Stimulated activated CD4-positive, alpha-beta T cell treated with anti-CD3 and anti-CD28 coated beads, TNF-alpha, amount 100 ng/mL, for 4 hours (primary cell): ENCODE measurements around the gene RRP15.

ENCODE experiments used
- DNase-seq, 3 experiments: peaks; one replicate each; pipeline ENCODE4 v3.0.0-alpha.2; 2020; ENCODE audit warnings: low read depth in 3 of 3

Gene RRP15

DNA sequence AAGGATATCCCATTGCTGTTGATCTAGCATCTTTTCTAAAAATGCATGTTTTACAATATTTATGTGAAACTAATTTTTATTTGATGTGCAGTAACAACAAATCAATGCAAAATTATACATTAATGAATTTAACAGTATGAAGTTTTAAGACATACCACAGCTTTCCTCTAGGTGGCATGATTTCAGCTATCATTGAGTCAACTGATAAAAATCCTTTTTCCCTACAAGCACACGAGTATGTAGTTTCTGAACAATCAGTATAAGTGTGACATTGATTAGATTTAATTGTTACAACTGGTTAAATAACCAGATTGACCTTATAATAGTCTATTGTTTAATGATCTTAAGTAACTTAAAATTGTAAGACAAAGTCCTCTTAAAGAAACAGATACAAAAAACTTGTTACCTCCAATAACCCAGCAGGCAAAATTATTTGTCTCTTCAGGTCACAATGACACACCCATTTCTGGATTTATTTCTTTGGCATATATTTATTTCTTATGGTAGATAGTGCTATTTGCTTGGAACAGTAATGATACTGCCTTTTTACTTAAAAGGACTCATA lies 54.3 kb downstream of the RRP15 start:
- no peak for DNase-seq

DNA sequence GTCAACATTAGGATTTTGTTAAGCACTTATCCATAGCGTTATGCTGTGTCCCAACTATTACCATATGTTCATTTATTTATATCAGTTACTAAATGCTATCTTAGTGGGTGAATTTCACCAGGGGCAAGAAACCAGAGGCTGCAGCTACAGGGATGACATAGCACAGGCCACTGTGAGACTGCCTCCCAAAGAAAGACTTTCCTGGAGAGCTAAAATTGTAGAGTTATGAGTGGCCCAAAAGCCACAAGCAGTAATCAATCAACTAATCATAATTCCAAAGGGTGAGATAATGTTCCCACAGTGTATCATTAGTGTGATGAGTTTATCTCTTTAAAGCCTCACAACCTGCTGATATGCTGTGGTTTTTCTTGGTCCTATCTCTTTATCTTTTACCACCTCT lies 56.2 kb downstream of the RRP15 start:
- no peak for DNase-seq

DNA sequence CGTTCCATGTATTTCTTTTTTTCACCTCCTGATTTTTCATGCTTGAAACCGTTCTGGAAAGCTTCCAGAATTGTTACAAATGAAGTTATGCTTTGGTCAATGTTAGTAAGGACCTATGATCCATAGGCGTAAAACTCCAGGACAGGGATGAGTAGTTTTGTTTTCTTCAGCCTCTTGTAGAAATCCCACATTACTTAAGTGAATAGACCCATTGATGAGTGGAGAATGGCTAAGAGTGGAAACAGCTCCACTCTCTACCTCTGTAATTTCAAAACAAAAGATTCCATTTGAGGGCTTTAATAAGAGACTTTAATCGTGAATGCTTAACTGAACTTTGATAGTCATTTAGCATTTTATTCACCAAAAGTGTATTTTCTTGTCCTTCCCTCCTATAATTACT lies 57.0 kb downstream of the RRP15 start:
- no peak for DNase-seq

DNA sequence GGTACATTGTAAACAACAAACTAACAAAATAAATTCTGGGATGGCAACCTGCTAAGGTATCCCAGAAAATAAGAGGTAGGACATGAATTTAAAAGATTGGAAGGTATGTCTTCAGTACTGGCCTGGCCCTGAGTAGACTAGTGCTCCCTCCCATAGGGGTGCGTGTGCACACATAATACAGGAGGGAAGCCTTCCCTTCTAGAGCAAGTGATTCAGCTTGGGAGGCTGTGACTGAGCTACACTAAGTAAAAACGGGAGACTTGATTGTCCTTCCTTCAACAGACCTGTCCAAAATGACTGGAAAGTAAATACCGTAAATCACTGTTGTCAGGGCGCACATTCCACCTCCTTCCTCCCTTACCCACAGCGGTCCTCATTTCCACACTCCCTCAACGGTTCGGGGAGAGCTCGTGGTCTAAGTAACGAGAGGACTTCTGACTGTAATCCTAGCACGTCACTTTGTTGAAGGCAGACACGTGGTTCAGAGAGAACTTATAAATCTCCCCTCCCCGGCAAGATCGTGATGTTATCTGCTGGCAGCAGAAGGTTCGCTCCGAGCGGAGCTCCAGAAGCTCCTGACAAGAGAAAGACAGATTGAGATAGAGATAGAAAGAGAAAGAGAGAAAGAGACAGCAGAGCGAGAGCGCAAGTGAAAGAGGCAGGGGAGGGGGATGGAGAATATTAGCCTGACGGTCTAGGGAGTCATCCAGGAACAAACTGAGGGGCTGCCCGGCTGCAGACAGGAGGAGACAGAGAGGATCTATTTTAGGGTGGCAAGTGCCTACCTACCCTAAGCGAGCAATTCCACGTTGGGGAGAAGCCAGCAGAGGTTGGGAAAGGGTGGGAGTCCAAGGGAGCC lies 60.0 kb downstream of the RRP15 start, which contains the start of gene TGFB2:
TGFB2 (plus strand) TSS at position 523 of the 859 bp plus-strand sequence. CDS start 1,366 bp downstream, outside the sequence.
- DNase-seq: no peak

GRCh38 chr1:218345673-218346390 lies 60.7 kb downstream of the RRP15 start:
- no peak for DNase-seq

DNA sequence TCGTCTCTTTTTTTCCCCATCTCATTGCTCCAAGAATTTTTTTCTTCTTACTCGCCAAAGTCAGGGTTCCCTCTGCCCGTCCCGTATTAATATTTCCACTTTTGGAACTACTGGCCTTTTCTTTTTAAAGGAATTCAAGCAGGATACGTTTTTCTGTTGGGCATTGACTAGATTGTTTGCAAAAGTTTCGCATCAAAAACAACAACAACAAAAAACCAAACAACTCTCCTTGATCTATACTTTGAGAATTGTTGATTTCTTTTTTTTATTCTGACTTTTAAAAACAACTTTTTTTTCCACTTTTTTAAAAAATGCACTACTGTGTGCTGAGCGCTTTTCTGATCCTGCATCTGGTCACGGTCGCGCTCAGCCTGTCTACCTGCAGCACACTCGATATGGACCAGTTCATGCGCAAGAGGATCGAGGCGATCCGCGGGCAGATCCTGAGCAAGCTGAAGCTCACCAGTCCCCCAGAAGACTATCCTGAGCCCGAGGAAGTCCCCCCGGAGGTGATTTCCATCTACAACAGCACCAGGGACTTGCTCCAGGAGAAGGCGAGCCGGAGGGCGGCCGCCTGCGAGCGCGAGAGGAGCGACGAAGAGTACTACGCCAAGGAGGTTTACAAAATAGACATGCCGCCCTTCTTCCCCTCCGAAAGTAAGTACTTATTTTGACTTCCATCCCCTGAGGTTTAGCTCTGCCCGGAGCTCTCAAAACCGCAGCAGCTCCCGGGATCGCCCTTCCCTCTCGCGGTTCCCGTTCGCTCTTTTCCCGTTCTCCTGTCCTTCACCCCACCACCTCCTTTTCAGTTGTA lies 61.5 kb downstream of the RRP15 start:
- DNase-seq: no peak

DNA sequence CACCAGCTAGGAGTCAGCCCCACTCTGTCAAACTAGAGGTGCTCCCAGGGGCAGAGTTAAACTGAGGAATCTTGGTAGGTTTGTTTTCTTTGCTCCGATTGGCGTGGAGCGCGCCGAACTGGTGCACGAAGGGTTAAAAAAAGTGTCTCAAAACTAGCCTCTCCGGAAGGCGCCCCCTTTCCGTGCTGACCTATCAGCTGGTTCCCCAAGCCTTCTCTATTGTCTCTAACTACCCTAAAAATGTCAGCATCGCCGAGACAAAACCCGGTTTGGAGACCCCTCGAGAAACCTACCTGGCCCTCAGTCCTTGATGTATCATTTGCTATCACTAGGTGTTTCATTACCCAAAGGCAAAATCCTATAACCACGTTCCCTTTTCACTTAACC lies 62.2 kb downstream of the RRP15 start:
- DNase-seq: no peak

- DNase-seq: no peak
Measured at GRCh38 chr1:218347723-218348627, 62.9 kb downstream of the RRP15 start.

- no peak for DNase-seq
Measured at GRCh38 chr1:218348628-218349071, 63.6 kb downstream of the RRP15 start.

DNA sequence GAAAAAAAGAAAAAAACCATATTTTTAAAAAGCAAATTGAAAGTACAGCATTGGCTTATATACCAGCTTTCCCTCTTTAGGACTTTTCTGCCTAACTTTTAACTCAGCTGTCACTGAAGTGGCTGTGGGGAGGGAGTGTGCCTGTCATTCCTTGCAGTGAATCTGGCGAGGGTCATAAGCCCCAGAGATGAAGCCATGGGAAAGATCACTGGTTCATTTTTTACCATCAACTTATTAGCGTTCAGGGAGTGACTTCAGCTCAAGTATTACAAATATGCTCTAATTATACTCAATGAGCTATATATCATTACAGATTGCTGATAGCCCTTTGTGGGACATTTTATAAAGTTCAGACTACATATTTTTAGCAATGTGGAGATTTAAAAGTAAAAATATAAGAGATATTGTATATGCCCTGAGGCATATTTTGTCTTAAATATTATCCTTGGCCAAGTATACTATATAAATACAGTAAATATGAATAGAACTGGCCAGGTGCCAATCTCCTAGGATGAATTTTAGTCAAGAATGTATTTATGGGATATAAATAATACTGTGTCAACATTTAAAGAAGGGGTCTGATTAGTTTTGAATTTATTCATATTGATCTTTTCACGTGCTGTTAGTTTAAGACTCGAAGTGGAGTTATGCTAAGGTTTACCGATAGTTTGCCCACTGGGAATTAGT lies 64.4 kb downstream of the RRP15 start:
- DNase-seq: no peak

DNA sequence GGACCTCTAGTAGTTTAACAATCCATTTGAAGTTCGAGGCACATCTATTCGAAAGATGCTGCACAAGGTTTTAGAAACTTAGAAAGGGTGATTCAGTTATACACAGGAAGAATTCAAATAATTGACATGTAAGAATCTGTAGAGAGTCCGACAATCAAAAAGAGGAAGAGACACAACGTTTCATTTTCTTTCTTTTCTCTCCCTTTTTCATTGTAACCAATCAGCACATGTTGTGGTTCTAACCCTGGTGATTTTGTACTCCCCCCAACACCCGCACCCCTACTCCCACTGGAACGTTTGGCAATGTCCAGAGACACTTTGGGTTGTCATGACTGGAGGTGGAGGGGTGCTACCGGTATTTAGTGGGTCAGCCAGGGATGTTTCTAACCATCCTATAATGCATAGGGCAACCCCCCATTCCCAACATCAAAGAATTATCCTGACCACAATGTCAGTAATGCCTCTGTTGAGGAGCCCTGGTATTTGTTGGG lies 65.0 kb downstream of the RRP15 start:
- no peak for DNase-seq

DNA sequence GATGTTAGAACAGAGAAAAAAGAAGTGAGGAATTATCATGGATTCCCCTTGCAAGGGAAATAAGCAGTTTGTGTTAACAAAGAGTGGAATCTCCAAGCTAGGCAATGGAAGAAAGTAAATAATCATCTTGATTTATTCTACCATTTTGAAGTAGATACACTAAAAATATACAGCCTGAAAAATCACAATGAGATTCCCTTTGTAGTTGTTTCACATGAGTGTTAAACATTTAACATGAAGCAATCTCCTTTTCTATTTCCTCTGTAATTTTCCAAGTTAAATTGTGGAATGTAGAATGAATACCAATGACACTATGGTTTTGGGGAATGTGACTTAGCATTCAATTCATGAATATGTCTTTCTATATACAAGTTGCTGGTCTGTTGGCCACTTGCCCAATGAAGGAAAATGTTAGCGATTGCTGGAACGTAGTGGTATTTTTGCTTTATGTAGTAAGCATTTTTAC lies 65.7 kb downstream of the RRP15 start:
- no peak for DNase-seq

- DNase-seq: no peak
Measured at GRCh38 chr1:218351391-218352074, 66.4 kb downstream of the RRP15 start.

- DNase-seq: no peak
Measured at GRCh38 chr1:218352075-218352438, 67.0 kb downstream of the RRP15 start.

DNA sequence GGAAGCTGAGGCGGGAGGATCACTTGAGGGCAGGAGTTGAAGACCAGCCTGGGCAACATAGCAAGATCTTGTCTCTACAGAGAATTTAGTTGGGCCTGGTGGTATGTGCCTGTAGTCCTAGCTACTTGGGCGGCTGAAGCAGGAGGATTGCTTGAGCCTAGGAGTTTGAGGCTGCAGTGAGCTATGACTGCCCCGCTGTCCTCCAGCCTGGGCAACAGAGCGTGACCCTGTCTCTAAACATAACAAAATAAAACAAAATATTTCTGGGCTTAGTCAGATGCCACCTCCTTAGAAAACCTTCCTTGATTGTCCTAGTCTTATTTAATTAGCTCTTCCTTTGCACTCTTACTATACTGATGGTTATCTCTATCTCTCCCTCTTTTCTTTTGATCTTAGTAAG lies 68.6 kb downstream of the RRP15 start:
- DNase-seq: no peak

DNA sequence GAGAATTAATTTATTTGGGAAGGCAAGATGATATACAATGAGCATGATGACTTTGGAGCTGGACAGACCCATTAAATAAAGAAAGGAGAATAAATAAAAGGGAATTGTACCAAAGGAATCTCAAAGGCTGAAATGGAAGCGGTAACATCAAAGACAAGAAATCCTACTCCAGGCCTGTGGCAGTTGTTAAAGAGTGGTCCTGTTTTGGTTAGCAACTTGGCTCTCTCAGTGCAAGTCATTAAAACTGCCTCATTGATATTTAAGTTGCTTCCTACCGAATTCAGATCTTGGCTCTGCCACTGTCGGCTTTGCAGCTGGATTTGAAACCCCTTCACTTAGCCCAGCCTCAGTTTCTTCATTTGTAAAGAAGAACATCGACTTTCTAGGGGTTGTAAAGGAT lies 70.2 kb downstream of the RRP15 start:
- DNase-seq: no peak

DNA sequence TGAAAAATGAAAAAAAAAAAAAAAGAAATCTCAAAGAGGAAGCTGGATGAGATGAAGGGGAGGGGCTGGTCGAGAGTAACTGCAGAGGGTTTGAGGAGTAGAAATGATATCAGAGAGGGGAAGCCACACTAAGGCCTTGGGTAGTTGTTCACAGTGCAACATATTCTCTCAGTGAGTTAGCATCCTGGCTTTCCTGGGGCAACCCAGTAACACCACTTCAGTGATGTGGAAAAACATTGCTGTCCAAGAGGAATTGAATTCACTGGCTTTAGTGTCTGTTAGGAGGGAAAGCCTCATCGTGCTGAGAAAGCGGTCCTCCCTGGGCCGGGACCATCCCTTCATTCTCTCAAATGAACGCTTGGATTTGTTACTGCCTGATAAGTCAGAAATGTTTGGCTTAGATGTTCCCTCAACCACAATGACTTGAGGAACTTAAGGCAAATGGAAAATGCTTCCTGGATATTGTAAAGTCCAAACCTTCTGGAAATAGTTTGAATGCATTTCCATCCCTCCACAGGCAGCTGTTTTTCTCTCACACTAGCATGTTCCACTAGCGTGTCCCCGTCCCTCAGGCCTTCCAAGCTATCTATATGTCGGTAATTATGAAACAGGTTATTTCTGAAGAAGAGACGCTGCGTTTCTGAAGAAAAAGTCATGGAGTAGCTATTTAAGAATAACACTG lies 72.3 kb downstream of the RRP15 start:
- no peak for DNase-seq

DNA sequence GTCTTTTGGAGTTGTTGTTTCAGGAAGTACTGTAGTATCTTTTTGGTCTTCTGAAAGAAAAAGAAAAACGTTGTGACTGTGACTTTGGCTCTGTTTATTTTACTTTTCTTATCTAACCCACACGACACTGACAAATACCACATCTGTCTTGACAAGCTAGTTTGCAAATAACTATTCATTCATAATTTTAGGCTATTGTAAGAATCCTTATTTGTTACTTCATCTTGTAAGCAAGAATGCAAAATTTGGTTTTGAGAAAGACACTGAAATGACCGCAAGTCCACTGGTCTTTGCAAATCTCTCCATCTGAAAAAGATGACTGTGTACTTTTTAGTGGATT lies 72.8 kb downstream of the RRP15 start:
- no peak for DNase-seq
